Measurements from ENCODE around the gene FEN1. TPM values are rescaled to one million over a fixed set of nuclear protein-coding genes. Genes with fewer than 3 reads are reported as not detected.

Gene FEN1
- total and polyA plus RNA-seq, 4 donors, result 4.5 to 46.5 (median 9.5) TPM

GRCh38 chr11:61836193-61836592, 43.5 kb downstream of the FEN1 start:
- 97% methylated on average over 8 of the region's 8 CpGs for WGBS
- no peak for DNase-seq (ENCODE audit: low spot score)
- TF ChIP-seq YY1 (IDR thresholded peaks at IDR 0.05) (no peak), HNF4G (IDR thresholded peaks at IDR 0.05) (no peak), TAF1 (conservative IDR thresholded peaks at IDR 0.05) (no peak), JUND (IDR thresholded peaks at IDR 0.05) (no peak), EGR1 (IDR thresholded peaks at IDR 0.05; ENCODE audit: low read depth in 2 of 2) (no peak), RAD21 (IDR thresholded peaks at IDR 0.05) (no peak), HNF4A (conservative IDR thresholded peaks at IDR 0.05) (no peak), FOXA2 (IDR thresholded peaks at IDR 0.05) (no peak), RXRA (IDR thresholded peaks at IDR 0.05) (no peak), FOXA1 (IDR thresholded peaks at IDR 0.05) (no peak), ZBTB33 (IDR thresholded peaks at IDR 0.05) (no peak), CTCF (IDR thresholded peaks at IDR 0.05; ENCODE audit: low read depth, low read length, missing input control) (no peak)
- Histone ChIP-seq H3K9me3 (ENCODE audit: control insufficient read depth in 4 of 4, low read length in 3 of 4) (no peaks in the 10 kb centered on the region), H3K36me3 (ENCODE audit: control insufficient read depth in 4 of 4, insufficient read depth in 3 of 4, low read depth in 1 of 4, low read length in 3 of 4) (peaks cover 2 to 15% (median 7%) of the 10 kb centered on the region in 4 donors), H3K27ac (ENCODE audit: low read depth in 1 of 2, low read length in 2 of 2) (no peak overlapping the region), H3K4me3 (ENCODE audit: low read depth in 1 of 3, low read length in 3 of 3) (no peak overlapping the region), H3K4me1 (ENCODE audit: control insufficient read depth in 4 of 4, insufficient read depth in 4 of 4, low read length in 3 of 4) (peaks cover 1 to 18% (median 17%) of the 10 kb centered on the region in 4 donors), H3K9ac (ENCODE audit: low read depth in 1 of 2, low read length in 2 of 2) (no peak overlapping the region), H3K27me3 (ENCODE audit: control insufficient read depth in 4 of 4, insufficient read depth in 4 of 4, low read length in 3 of 4) (no peaks in the 10 kb centered on the region)

- H3K36me3 ChIP-seq (ENCODE audit: control insufficient read depth in 4 of 4, insufficient read depth in 3 of 4, low read depth in 1 of 4, low read length in 3 of 4), result peaks cover 4 to 16% (median 9%) of the 10 kb centered on the region in 4 donors
- no peak overlapping the region for H3K4me3 ChIP-seq (ENCODE audit: low read depth in 1 of 3, low read length in 3 of 3)
- H3K9me3 ChIP-seq (ENCODE audit: control insufficient read depth in 4 of 4, low read length in 3 of 4), result no peaks in the 10 kb centered on the region
- H3K9ac ChIP-seq (ENCODE audit: low read depth in 1 of 2, low read length in 2 of 2), result no peak overlapping the region
- no peak overlapping the region for H3K27ac ChIP-seq (ENCODE audit: low read depth in 1 of 2, low read length in 2 of 2)
- DNase-seq (ENCODE audit: low spot score), result no peak
- H3K27me3 ChIP-seq (ENCODE audit: control insufficient read depth in 4 of 4, insufficient read depth in 4 of 4, low read length in 3 of 4), result no peaks in the 10 kb centered on the region
- 95% methylated on average over 15 of the region's 15 CpGs for WGBS
- H3K4me1 ChIP-seq (ENCODE audit: control insufficient read depth in 4 of 4, insufficient read depth in 4 of 4, low read length in 3 of 4), result peaks cover 0 to 6% (median 5%) of the 10 kb centered on the region in 4 donors
- TF ChIP-seq HNF4G (IDR thresholded peaks at IDR 0.05) (no peak), ZBTB33 (IDR thresholded peaks at IDR 0.05) (no peak), MAX (IDR thresholded peaks at IDR 0.05) (no peak), HNF4A (conservative IDR thresholded peaks at IDR 0.05) (no peak), SP1 (IDR thresholded peaks at IDR 0.05) (no peak), TAF1 (conservative IDR thresholded peaks at IDR 0.05) (no peak), JUND (IDR thresholded peaks at IDR 0.05) (no peak), FOXA2 (IDR thresholded peaks at IDR 0.05) (no peak), RXRA (IDR thresholded peaks at IDR 0.05) (no peak), REST (IDR thresholded peaks at IDR 0.05) (no peak), NR2F2 (IDR thresholded peaks at IDR 0.05) (no peak), ATF3 (IDR thresholded peaks at IDR 0.05) (no peak), EGR1 (IDR thresholded peaks at IDR 0.05; ENCODE audit: low read depth in 2 of 2) (no peak), YY1 (IDR thresholded peaks at IDR 0.05) (no peak), CTCF (IDR thresholded peaks at IDR 0.05; ENCODE audit: low read depth, low read length, missing input control) (no peak), GABPA (IDR thresholded peaks at IDR 0.05 in 1 of 2, conservative IDR thresholded peaks at IDR 0.05 in 1 of 2) (no peak), RAD21 (IDR thresholded peaks at IDR 0.05) (no peak)
Measured at GRCh38 chr11:61837411-61838005, 44.8 kb downstream of the FEN1 start.

Data from liver (tissue), 9 donors.